ENCODE measurements around the gene PPARA.

- no peak for TF ChIP-seq CTCF (IDR thresholded peaks at IDR 0.05; ENCODE audit: extremely low read depth in 1 of 2, insufficient read depth in 1 of 2, low read depth in 1 of 2, low read length in 2 of 2)
- TF ChIP-seq POLR2A (IDR thresholded peaks at IDR 0.05; ENCODE audit: low read depth, low read length): no peak
- no peak for TF ChIP-seq POLR2AphosphoS5 (IDR thresholded peaks at IDR 0.05; ENCODE audit: insufficient read depth, low read depth, low read length)
- TF ChIP-seq EZH2 (IDR thresholded peaks at IDR 0.05; ENCODE audit: borderline replicate concordance, low read depth, low read length, severe bottlenecking): no peak
- no peak for TF ChIP-seq MYC (IDR thresholded peaks at IDR 0.05; ENCODE audit: low read depth, low read length)
- TF ChIP-seq FOS (IDR thresholded peaks at IDR 0.05; ENCODE audit: borderline replicate concordance, insufficient read depth, low read length): no peak
- no peak for TF ChIP-seq GATA2 (IDR thresholded peaks at IDR 0.05; ENCODE audit: insufficient read depth, insufficient read length, low read depth, low read length)
Measured at GRCh38 chr22:46214149-46214548, 63.8 kb downstream of the PPARA start.
